GM12875 (cell line): ENCODE results near the gene GULP1.

ENCODE experiments used
- H3K4me3 ChIP-seq: one replicate; pipeline ENCODE4 v1.5.1; 2011; ENCODE audit warnings: low read depth, low read length, control low read depth
- TF ChIP-seq, protein P1 (sequence below): IDR thresholded peaks from 2 replicates; pipeline ENCODE4 v1.5.1; 2011; ENCODE audit warnings: low read depth, mild to moderate bottlenecking, control low read depth, inconsistent platforms, low read length, moderate library complexity, borderline replicate concordance; ENCODE audit not compliant: insufficient read depth

Gene GULP1

DNA sequence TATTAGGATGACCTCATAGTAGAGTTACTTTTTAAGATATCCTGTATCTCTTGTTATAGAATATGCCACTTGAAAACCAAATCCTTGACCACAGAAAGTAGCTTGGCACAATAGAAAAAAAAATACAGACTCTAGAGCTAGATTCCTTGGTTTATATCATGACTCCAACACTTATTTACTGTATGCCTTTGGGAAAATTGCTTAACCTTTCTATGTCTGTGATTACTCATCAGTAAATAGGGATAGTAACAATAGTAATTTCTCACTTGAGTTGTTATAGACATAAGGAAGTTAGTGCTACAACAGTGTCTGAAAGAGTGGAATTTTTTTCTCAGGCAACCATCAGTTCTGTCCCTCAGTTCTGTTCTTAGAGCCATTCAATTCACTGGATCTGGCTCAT, 193.8 kb downstream of the GULP1 start:
- H3K4me3 ChIP-seq = no peak overlapping the region
- TF ChIP-seq, protein P1, sequence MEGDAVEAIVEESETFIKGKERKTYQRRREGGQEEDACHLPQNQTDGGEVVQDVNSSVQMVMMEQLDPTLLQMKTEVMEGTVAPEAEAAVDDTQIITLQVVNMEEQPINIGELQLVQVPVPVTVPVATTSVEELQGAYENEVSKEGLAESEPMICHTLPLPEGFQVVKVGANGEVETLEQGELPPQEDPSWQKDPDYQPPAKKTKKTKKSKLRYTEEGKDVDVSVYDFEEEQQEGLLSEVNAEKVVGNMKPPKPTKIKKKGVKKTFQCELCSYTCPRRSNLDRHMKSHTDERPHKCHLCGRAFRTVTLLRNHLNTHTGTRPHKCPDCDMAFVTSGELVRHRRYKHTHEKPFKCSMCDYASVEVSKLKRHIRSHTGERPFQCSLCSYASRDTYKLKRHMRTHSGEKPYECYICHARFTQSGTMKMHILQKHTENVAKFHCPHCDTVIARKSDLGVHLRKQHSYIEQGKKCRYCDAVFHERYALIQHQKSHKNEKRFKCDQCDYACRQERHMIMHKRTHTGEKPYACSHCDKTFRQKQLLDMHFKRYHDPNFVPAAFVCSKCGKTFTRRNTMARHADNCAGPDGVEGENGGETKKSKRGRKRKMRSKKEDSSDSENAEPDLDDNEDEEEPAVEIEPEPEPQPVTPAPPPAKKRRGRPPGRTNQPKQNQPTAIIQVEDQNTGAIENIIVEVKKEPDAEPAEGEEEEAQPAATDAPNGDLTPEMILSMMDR = no peak

DNA sequence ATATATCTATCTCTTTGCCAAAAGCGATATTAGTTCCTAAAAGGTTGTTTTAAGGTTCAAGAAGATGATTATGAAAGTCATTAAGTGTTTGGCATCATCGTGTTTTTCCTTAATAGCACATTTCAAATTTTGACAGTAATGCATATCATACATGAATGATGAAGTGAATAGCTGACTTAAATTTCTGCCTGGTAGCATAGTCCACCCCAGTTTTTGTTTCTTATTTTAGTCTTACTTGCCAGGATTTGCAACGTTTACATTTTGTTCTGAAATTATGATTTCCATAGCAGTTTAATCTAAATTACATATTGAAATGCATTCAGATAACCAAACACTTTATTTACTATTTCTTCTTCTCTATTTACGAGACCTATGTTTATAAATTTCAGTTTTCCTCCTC, 201.1 kb downstream of the GULP1 start:
- no peak overlapping the region for H3K4me3 ChIP-seq
- TF ChIP-seq, protein P1 = no peak

DNA sequence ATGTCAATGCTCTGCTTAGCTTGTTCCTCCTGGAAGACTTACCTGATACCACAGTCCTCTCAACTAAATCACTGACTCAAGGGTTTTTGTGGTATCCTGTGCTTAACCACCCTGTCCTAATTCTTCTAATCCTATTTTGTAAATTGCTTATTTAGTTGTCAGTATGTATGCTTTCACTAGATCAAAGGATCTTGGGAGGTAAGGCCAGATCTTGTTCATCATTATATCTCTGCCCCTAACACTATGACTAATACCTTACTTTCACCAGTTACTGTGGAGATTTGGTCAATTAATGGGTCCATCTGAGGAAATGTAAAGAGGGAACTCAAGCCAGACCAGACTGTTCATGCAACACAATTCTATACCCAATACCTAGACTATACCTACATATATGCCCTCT, 203.2 kb downstream of the GULP1 start:
- H3K4me3 ChIP-seq = no peak overlapping the region
- TF ChIP-seq, protein P1 = no peak

DNA sequence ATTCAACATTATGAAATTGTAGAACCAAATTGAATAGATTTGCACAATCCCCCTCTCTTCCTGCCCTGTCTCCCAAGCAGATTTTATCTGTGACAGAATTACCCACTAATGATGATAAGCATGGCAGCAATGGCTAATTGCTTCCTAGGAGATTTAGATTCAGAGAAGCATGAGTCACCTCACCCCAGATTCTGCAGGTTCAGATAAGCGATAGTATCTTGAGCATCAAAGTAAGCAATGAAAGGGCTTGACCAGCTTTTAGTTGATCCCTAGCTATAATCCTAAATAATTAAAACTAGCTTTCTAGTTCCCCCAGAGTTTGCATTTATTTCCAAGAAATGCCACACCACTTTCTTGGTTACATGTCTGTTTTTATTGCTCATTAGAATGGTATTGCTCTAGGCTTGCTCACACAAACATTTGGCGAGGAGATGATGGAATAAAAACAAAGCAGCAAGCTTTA, 204.3 kb downstream of the GULP1 start:
- H3K4me3 ChIP-seq = no peak overlapping the region
- TF ChIP-seq, protein P1 = no peak

DNA sequence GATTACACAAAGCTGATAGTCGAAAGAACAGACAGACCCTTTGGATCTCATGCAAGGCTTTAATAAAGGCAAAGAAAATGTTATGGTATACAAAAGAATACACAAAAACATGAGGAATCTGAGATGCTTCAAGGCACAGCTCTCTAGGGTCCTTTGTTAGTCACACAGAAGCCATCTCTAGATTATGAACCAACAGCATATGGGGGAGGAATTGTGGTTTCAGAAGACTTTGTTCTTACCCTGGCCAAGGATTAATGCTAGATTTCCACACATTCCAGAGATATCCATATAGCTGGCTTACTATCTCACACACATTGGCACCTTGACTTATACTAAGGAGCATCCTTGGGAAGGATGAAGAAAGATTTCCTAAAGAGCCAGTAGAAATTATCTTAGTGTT, 206.1 kb downstream of the GULP1 start:
- no peak overlapping the region for H3K4me3 ChIP-seq
- TF ChIP-seq, protein P1 = no peak

DNA sequence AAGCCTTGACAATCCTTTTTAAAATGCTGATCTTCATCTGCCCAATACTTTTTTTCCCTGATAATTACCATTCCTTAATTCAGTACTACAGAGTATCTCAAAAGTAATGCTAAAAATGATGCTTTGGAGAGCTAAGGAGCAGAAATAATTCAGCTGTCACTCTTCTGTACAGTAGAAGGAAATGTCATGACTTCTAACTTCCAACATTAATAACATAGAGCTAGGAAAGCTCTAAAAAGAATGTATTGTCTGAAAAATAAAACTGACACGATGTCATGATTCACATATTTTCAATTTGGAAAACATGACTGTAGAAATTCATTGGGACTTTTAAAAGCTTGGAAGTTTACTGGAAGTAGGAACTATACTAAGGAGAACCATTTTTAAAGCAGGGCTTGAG, 212.3 kb downstream of the GULP1 start:
- H3K4me3 ChIP-seq = no peak overlapping the region
- TF ChIP-seq, protein P1 = no peak

DNA sequence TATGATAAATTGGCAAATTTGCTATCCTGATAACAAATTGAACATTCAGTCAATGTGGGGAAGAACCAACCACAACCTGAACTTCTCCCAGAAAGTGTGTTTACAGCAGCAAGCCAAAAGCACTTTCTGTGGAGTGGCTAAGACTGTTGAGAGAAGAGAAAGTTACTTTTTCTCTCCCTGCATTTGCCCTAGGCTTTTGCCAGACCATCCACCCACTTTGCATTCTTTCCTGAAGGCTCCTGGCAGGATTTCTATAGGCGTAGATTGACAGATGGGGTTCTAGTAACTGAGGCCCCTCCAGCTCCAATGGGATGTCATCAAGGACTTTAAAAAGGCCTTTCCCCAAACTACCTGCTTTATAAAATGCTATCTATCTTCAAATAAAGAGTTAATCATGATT, 215.2 kb downstream of the GULP1 start:
- TF ChIP-seq, protein P1 = no peak
- H3K4me3 ChIP-seq = no peak overlapping the region
